OCI-LY3 (cell line): ENCODE data around the gene HNMT.

Experiments
- H2AFZ ChIP-seq: fragments of 200-600, 300-600 bp; shearing (Covaris generic); 2 replicates; pipeline ENCODE4 v1.6.0; 2014; ENCODE audit warnings: antibody characterized with exemption, low read depth, low read length
- H3K27ac ChIP-seq: fragments of 200-600, 300-600 bp; sonication (generic); 2 replicates; pipeline ENCODE4 v1.5.1; 2014; ENCODE audit warnings: mild to moderate bottlenecking, low read length, moderate library complexity, mixed read lengths
- H3K27me3 ChIP-seq: fragments of 200-600, 300-600 bp; sonication (generic); 2 replicates; pipeline ENCODE4 v1.6.1; 2014; ENCODE audit warnings: low read depth, low read length, mixed read lengths
- H3K36me3 ChIP-seq: fragments of 200-600, 300-600 bp; sonication (generic); replicated peaks from 2 replicates; pipeline ENCODE3; 2014; ENCODE audit warnings: low read depth, low read length, mixed read lengths
- H3K4me1 ChIP-seq: fragments of 300-600, 200-600 bp; sonication (generic); 2 replicates; pipeline ENCODE4 v1.6.1; 2014; ENCODE audit warnings: low read length, mixed read lengths
- H3K4me2 ChIP-seq: fragments of 200-600, 300-600 bp; sonication (generic); 2 replicates; pipeline ENCODE4 v1.6.1; 2014; ENCODE audit warnings: low read length, mixed read lengths
- H3K4me3 ChIP-seq: fragments of 300-600, 200-600 bp; sonication (generic); 2 replicates; pipeline ENCODE4 v1.5.1; 2014; ENCODE audit warnings: antibody characterized with exemption, mild to moderate bottlenecking, low read length, moderate library complexity
- H3K79me2 ChIP-seq: fragments of 300-600, 200-600 bp; shearing (Covaris generic); 2 replicates; pipeline ENCODE4 v1.6.1; 2014; ENCODE audit warnings: mild to moderate bottlenecking, low read length, mixed read lengths
- H3K9ac ChIP-seq: fragments of 300-600, 200-600 bp; shearing (Covaris generic); 2 replicates; pipeline ENCODE4 v1.6.0; 2014; ENCODE audit warnings: mild to moderate bottlenecking, low read length, moderate library complexity
- H3K9me3 ChIP-seq: fragments of 200-600, 300-600 bp; shearing (Covaris generic); 2 replicates; pipeline ENCODE4 v1.6.1; 2014; ENCODE audit warnings: low read length, mixed read lengths; ENCODE audit not compliant: insufficient read depth
- H4K20me1 ChIP-seq: fragments of 200-600, 300-600 bp; sonication (generic); 2 replicates; pipeline ENCODE4 v1.6.1; 2016; ENCODE audit warnings: low read length, mixed read lengths; ENCODE audit not compliant: insufficient read depth
- EZH2phosphoT487 ChIP-seq: fragments of 200-600 bp; shearing (Covaris generic); IDR thresholded peaks from 2 replicates; pipeline ENCODE4 v1.6.1; 2018; ENCODE audit warnings: antibody characterized with exemption, mixed run types, low read depth
- TF ChIP-seq, protein P1 (sequence below): fragments of 200-600, 300-600 bp; sonication (generic); IDR thresholded peaks from 2 replicates; pipeline ENCODE4 v1.5.1; 2014; ENCODE audit warnings: antibody characterized with exemption, low read length, low read depth

The HNMT gene

DNA sequence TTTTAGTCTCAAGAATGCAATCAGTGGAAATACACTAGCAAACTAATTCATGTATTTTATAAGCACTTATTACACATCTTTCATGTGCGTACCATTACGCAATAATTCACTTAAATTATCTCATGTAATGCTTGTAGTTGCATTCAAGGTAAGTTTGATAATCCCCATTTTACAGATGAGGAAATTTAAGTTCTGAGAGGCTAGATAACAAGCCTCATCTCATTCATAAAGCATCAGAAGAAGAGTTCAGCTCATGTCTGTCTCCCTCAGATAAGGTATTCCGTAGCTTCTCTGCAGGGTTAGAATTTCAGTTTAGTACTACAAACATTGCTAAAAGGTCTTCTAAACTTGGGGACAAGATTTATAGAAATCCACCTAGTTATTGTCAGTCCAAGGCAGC lies 47.8 kb downstream of the HNMT start:
- Histone ChIP-seq H3K27me3 (no peaks in the 10 kb centered on the region), H3K4me3 (no peak overlapping the region), H3K4me1 (no peaks in the 10 kb centered on the region), H3K36me3 (no peaks in the 10 kb centered on the region), H2AFZ (no peak overlapping the region), H3K27ac (no peak overlapping the region), H4K20me1 (no peaks in the 10 kb centered on the region), H3K9ac (no peak overlapping the region), H3K9me3 (no peaks in the 10 kb centered on the region), H3K79me2 (no peaks in the 10 kb centered on the region), H3K4me2 (no peak overlapping the region)
- TF ChIP-seq, protein P1, sequence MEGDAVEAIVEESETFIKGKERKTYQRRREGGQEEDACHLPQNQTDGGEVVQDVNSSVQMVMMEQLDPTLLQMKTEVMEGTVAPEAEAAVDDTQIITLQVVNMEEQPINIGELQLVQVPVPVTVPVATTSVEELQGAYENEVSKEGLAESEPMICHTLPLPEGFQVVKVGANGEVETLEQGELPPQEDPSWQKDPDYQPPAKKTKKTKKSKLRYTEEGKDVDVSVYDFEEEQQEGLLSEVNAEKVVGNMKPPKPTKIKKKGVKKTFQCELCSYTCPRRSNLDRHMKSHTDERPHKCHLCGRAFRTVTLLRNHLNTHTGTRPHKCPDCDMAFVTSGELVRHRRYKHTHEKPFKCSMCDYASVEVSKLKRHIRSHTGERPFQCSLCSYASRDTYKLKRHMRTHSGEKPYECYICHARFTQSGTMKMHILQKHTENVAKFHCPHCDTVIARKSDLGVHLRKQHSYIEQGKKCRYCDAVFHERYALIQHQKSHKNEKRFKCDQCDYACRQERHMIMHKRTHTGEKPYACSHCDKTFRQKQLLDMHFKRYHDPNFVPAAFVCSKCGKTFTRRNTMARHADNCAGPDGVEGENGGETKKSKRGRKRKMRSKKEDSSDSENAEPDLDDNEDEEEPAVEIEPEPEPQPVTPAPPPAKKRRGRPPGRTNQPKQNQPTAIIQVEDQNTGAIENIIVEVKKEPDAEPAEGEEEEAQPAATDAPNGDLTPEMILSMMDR: no peak
- no peak for TF ChIP-seq EZH2phosphoT487

DNA sequence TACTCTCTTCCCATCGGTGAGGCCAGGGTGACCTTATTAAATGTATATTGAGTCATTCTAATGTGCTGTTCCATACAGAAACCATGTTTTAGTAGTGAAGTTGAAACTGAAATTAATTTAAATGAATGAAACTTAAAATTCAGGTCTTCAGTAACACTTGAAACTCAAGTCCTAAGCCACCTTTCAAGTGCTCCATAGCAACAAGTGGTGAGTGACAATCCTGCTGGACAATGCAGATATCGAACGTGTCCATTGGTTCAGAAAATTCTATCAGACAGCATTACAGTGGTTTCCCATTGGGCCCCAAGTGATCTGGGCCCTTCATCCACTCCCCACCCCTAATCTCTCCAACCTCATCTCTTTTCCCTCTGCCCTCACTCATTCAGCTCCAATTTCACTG lies 48.7 kb downstream of the HNMT start:
- Histone ChIP-seq H3K9ac (no peak overlapping the region), H2AFZ (no peak overlapping the region), H3K79me2 (no peaks in the 10 kb centered on the region), H4K20me1 (no peaks in the 10 kb centered on the region), H3K4me3 (no peak overlapping the region), H3K4me1 (no peaks in the 10 kb centered on the region), H3K4me2 (no peak overlapping the region), H3K9me3 (no peaks in the 10 kb centered on the region), H3K27ac (no peak overlapping the region), H3K36me3 (no peaks in the 10 kb centered on the region), H3K27me3 (no peaks in the 10 kb centered on the region)
- no peak for TF ChIP-seq EZH2phosphoT487
- TF ChIP-seq, protein P1: no peak

DNA sequence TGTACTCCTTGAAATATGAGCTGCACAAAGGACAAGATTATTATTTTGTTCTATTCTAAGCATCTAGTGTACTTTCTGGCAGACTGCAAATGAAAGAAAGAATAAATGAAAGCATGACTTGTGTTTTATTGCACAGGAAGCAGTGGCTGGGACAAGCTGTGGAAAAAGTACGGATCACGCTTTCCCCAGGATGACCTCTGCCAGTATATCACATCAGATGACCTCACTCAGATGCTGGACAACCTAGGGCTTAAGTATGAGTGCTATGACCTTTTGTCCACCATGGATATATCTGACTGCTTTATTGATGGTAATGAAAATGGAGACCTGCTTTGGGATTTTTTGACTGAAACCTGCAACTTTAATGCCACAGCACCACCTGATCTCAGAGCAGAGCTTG lies 49.4 kb downstream of the HNMT start:
- Histone ChIP-seq H3K4me2 (no peak overlapping the region), H3K27me3 (no peaks in the 10 kb centered on the region), H2AFZ (no peak overlapping the region), H4K20me1 (no peaks in the 10 kb centered on the region), H3K9ac (no peak overlapping the region), H3K4me3 (no peak overlapping the region), H3K9me3 (no peaks in the 10 kb centered on the region), H3K79me2 (no peaks in the 10 kb centered on the region), H3K36me3 (no peaks in the 10 kb centered on the region), H3K27ac (no peak overlapping the region), H3K4me1 (no peaks in the 10 kb centered on the region)
- TF ChIP-seq EZH2phosphoT487: no peak
- TF ChIP-seq, protein P1: no peak

DNA sequence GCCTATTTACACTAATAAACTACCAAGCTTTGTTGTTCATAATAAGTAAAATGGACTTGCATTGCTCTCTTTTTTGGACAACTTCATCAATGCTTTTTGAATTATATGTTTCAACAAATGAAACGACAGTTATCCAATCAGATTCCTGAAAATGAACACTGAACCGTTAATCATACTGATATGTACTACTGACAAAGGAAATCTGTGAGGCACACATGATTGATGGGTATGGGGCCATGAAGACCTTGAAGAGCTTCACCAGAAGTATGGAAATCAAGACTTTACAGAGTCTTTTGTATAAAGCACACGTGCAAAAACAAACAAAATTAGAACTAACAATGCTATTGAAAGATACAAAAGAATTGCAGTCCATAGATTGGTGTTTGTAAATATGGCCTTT lies 51.2 kb downstream of the HNMT start:
- no peak overlapping the region for H3K27ac ChIP-seq
- no peak for TF ChIP-seq EZH2phosphoT487
- TF ChIP-seq, protein P1: no peak
- H3K9me3 ChIP-seq: no peaks in the 10 kb centered on the region
- H3K79me2 ChIP-seq: no peaks in the 10 kb centered on the region
- no peak overlapping the region for H3K9ac ChIP-seq
- H2AFZ ChIP-seq: no peak overlapping the region
- H3K4me1 ChIP-seq: no peaks in the 10 kb centered on the region
- H3K27me3 ChIP-seq: no peaks in the 10 kb centered on the region
- H3K4me2 ChIP-seq: no peak overlapping the region
- no peaks in the 10 kb centered on the region for H3K36me3 ChIP-seq
- H3K4me3 ChIP-seq: no peak overlapping the region
- H4K20me1 ChIP-seq: no peaks in the 10 kb centered on the region
